Measurements from ENCODE around the gene NBDY.
"Not testable (repeated sequence)": the region's sequence is repeated elsewhere in the genome, so short reads cannot be mapped to it uniquely, and the experiment has no call there.

NBDY gene

DNA sequence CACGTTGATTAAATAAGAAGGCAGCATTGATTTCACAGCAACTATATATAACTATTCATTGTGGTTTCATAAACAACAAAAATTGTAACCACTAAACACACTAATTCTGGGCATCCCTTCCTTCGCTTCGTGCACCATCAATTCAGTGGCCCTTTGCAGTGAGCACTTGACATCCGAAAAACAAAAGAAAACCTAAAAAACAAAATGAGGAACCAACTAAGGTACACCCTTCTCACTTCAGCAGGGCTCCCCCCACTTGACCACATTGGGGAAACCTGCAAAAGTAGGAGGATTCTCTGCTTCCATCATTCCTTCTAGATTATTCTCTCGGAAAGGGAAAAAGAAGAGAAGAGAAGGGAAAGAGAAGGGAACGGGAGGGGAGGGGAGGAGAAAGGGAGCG is 28.3 kb downstream of the NBDY start:
- Mint-ChIP-seq H3K4me3 (no peak overlapping the region), H3K27me3 (ENCODE audit: low read depth, poor library complexity) (peaks cover 3% of the 10 kb centered on the region), H3K4me1 (peaks cover 7% of the 10 kb centered on the region), H3K36me3 (ENCODE audit: low read depth) (peaks cover 22% of the 10 kb centered on the region), H3K27ac (no peak overlapping the region), H3K9me3 (peaks cover 37% of the 10 kb centered on the region)
- TF ChIP-seq, protein P1, sequence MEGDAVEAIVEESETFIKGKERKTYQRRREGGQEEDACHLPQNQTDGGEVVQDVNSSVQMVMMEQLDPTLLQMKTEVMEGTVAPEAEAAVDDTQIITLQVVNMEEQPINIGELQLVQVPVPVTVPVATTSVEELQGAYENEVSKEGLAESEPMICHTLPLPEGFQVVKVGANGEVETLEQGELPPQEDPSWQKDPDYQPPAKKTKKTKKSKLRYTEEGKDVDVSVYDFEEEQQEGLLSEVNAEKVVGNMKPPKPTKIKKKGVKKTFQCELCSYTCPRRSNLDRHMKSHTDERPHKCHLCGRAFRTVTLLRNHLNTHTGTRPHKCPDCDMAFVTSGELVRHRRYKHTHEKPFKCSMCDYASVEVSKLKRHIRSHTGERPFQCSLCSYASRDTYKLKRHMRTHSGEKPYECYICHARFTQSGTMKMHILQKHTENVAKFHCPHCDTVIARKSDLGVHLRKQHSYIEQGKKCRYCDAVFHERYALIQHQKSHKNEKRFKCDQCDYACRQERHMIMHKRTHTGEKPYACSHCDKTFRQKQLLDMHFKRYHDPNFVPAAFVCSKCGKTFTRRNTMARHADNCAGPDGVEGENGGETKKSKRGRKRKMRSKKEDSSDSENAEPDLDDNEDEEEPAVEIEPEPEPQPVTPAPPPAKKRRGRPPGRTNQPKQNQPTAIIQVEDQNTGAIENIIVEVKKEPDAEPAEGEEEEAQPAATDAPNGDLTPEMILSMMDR (IDR thresholded peaks at IDR 0.05): no peak
- no peak for DNase-seq

DNA sequence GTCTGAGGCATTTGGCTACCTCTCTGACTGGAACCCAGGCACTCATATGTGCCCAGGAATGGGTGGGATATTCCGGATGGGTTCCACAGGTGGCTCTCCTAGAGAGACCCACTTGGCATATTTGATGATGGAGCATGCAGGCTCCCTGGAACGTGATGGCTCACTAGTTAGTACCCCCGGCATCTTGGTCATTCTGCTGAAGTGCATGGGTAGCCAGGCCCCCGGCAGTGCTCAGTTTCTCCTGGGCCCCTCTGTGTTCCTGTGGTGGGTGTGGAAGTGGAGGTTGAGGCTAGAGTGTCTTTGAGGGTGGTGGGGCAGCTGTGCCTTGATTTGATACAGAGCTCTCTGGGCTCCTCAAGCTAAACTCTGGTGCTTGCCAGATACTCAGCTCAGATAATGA is 29.4 kb downstream of the NBDY start:
- Mint-ChIP-seq H3K27ac (no peak overlapping the region), H3K4me1 (peaks cover 18% of the 10 kb centered on the region), H3K36me3 (ENCODE audit: low read depth) (peaks cover 14% of the 10 kb centered on the region), H3K9me3 (peaks cover 32% of the 10 kb centered on the region), H3K27me3 (ENCODE audit: low read depth, poor library complexity) (peaks cover 3% of the 10 kb centered on the region), H3K4me3 (no peak overlapping the region)
- no peak for DNase-seq
- TF ChIP-seq, protein P1 (IDR thresholded peaks at IDR 0.05): no peak

DNA sequence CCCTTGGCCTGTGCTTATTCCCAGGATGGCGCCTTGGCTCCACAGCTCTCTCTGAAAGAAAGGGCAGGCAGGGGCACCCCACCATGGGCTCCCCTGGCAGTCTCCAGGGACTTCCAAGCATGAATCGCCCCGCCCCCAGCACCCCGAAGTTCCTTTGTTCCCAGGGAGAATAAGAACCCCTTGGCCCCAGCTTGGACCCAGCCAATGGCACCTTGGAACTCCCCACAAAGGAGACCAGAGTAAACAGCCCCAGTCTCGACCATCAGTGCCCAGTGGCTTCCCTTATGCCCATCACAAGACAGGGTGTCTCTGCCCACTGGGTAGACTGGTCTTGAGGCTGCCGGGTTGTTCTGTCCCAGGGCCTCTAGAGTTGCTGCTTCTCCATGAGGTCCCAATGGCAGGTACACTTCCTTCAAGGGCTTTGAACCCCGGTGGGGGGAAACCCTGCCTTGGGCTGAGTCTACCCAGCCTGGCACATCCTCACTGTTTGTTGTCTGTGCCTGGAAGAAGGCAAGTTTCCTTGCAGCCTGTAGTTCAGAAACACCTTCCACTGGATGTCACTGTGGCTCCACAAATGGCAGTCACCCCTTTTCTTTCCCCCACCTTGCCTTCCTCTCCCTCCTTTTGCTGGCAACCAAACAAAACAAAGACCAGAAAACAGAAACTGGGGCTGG is 30.8 kb downstream of the NBDY start:
- no peak for DNase-seq
- H3K4me3 Mint-ChIP-seq: no peak overlapping the region
- H3K27ac Mint-ChIP-seq: no peak overlapping the region
- peaks cover 18% of the 10 kb centered on the region for H3K9me3 Mint-ChIP-seq
- TF ChIP-seq, protein P1 (IDR thresholded peaks at IDR 0.05): no peak
- no peaks in the 10 kb centered on the region for H3K36me3 Mint-ChIP-seq (ENCODE audit: low read depth)
- peaks cover 3% of the 10 kb centered on the region for H3K27me3 Mint-ChIP-seq (ENCODE audit: low read depth, poor library complexity)
- H3K4me1 Mint-ChIP-seq: peaks cover 25% of the 10 kb centered on the region

DNA sequence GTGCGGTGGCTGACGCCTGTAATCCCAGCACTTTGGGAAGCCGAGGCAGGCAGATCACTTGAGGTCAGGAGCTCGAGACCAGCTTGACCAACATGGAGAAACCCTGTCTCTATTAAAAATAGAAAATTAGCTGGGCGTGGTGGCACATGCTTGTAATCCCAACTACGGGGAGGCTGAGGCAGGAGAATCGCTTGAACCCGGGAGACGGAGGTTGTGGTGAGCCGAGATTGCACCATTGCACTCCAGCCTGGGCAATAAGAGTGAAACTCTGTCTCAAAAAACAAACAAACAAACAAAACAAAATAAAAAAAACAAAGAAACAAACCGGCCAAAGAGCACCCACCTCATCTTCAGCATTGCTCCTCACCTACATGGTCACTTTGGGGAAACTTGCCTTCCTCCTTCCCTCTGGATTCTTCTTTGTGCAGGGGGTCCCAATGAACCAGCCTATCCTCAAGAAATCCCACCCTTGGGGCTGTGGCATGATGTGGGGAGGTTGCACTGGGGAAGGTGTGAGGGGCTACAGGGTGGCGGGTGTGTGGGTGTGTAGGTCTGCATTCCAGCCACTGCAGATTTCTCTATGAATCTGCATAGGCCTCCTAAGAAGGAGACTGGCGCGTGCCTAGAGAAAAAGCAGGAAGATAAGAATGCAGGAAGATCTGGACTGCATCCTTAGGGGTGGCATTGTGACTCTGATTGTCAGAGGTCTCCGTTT is 31.5 kb downstream of the NBDY start:
- Mint-ChIP-seq H3K4me1 (peaks cover 32% of the 10 kb centered on the region), H3K9me3 (peaks cover 20% of the 10 kb centered on the region)
- not testable (repeated sequence) for H3K27ac Mint-ChIP-seq; H3K36me3 Mint-ChIP-seq (ENCODE audit: low read depth); H3K4me3 Mint-ChIP-seq; H3K27me3 Mint-ChIP-seq (ENCODE audit: low read depth, poor library complexity); DNase-seq

DNA sequence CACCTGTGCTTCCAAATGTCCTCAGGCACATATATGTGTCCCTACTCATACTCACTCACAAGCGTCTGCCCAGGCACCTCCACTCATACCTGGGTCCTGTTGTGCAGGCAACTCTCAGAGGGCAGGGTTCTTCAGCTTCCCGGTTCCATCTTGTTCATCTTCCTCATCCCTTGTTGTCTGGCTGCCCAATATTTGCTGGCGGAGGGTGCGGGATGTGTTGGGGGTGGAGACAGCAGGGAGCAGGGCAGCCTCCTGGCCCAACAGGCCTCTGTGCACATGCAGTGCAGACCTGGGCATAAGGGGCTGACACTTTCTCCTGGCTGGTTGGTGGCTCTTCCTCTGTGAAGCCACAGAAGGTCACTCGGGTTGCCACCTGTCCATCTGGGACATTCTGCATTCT is 32.1 kb downstream of the NBDY start:
- peaks cover 38% of the 10 kb centered on the region for H3K4me1 Mint-ChIP-seq
- no peak overlapping the region for H3K27ac Mint-ChIP-seq
- H3K36me3 Mint-ChIP-seq (ENCODE audit: low read depth): peaks cover 2% of the 10 kb centered on the region
- TF ChIP-seq, protein P1 (IDR thresholded peaks at IDR 0.05): no peak
- H3K27me3 Mint-ChIP-seq (ENCODE audit: low read depth, poor library complexity): peaks cover 3% of the 10 kb centered on the region
- peaks cover 25% of the 10 kb centered on the region for H3K9me3 Mint-ChIP-seq
- no peak for DNase-seq
- no peak overlapping the region for H3K4me3 Mint-ChIP-seq

DNA sequence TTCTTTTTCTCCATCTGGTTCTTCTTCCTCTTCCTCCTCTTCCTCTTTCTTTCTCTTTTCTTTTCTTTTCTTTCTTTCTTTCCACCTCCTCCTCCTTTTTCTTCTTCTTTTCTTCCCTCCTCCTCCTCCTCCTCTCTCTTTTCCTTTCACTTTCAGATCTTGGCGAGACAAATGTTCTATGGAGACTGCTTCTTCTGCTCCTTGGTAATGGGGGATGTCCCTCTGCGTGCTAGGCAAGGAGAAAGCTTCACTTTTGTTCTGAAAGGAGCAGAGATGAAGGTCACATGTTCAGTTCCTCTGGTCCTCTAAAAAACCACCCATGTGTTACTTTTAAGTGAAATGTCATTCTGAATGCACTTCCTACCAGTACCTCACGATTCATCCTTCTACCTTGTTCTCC is 33.2 kb downstream of the NBDY start:
- no peak for DNase-seq
- H3K4me3 Mint-ChIP-seq: no peak overlapping the region
- peaks cover 25% of the 10 kb centered on the region for H3K9me3 Mint-ChIP-seq
- H3K4me1 Mint-ChIP-seq: peaks cover 42% of the 10 kb centered on the region
- peak overlapping the region; percentile 80 for H3K27ac Mint-ChIP-seq
- peaks cover 6% of the 10 kb centered on the region for H3K36me3 Mint-ChIP-seq (ENCODE audit: low read depth)
- H3K27me3 Mint-ChIP-seq (ENCODE audit: low read depth, poor library complexity): peaks cover 3% of the 10 kb centered on the region
- TF ChIP-seq, protein P1 (IDR thresholded peaks at IDR 0.05): no peak

Data from nephron progenitor cell (in vitro differentiated cells).